ENCODE measurements around the gene PARD3. TPM values are rescaled to one million over a fixed set of nuclear protein-coding genes. Genes with fewer than 3 reads are reported as not detected.

Gene PARD3
- total RNA-seq, 2 donors from 2014 or later: 59.6 to 74.6 TPM

DNA sequence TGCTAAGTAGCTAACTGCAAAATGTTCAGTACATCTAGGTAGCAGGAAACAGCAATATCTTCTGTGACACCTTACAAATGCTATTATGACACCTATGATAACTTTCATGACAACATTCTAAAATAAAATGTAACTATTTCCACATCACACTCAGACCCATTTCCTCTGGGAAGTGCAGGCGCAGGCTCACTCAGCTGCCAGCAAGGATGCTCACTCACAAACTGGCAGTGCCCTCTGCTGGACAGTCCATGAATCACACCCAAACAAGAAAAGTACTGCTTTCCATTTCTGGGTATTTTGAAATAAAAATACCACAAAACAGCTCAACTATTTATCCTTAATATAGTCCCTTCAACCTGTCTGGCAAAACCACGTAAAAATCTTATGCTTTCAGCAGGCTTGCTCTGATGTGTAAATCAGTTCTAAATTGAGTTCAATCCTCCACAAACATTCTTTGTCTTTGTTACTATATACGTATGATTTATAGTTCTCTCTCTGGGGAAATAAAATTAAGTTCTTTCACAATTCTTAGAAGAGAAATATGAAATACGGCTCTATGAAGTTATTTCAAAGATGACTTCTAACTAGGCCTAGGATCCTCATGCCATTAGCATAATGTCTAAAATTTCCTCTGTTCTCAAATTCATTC is 176.6 kb downstream of the PARD3 start:
- H3K27me3 Mint-ChIP-seq (ENCODE audit: insufficient read depth): no peaks in the 10 kb centered on the region
- WGBS, 2 experiments (ENCODE audit: insufficient coverage in 1 of 2, insufficient read length in 1 of 2): 26% methylated on average over 3 of the region's 4 CpGs; no CpG with 5 or more reads in 1 of the 2 experiments
- no peak overlapping the region for H3K27ac ChIP-seq (ENCODE audit: low read depth, low read length)
- TF ChIP-seq, protein P1, sequence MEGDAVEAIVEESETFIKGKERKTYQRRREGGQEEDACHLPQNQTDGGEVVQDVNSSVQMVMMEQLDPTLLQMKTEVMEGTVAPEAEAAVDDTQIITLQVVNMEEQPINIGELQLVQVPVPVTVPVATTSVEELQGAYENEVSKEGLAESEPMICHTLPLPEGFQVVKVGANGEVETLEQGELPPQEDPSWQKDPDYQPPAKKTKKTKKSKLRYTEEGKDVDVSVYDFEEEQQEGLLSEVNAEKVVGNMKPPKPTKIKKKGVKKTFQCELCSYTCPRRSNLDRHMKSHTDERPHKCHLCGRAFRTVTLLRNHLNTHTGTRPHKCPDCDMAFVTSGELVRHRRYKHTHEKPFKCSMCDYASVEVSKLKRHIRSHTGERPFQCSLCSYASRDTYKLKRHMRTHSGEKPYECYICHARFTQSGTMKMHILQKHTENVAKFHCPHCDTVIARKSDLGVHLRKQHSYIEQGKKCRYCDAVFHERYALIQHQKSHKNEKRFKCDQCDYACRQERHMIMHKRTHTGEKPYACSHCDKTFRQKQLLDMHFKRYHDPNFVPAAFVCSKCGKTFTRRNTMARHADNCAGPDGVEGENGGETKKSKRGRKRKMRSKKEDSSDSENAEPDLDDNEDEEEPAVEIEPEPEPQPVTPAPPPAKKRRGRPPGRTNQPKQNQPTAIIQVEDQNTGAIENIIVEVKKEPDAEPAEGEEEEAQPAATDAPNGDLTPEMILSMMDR (conservative IDR thresholded peaks at IDR 0.05): peak; percentile 95
- H3K4me1 ChIP-seq (ENCODE audit: control insufficient read depth, insufficient read depth, low read length): no peaks in the 10 kb centered on the region
- H3K36me3 ChIP-seq (ENCODE audit: control insufficient read depth, insufficient read depth, low read length): peaks cover 7% of the 10 kb centered on the region
- H3K4me1 Mint-ChIP-seq: peaks cover 48% of the 10 kb centered on the region
- no peak overlapping the region for H3K9ac ChIP-seq (ENCODE audit: extremely low read depth, low read length, poor library complexity, severe bottlenecking)
- no peaks in the 10 kb centered on the region for H3K9me3 ChIP-seq (ENCODE audit: control insufficient read depth, low read length)
- H3K27ac Mint-ChIP-seq: no peak overlapping the region
- DNase-seq: peak; percentile 94
- H3K4me3 Mint-ChIP-seq: no peak overlapping the region
- H3K36me3 Mint-ChIP-seq (ENCODE audit: low read depth): peaks cover 3% of the 10 kb centered on the region
- H3K27me3 ChIP-seq (ENCODE audit: control insufficient read depth, insufficient read depth, low read length, poor library complexity, severe bottlenecking): no peaks in the 10 kb centered on the region
- no peak overlapping the region for H3K4me3 ChIP-seq (ENCODE audit: low read length)
- H3K9me3 Mint-ChIP-seq: no peaks in the 10 kb centered on the region

DNA sequence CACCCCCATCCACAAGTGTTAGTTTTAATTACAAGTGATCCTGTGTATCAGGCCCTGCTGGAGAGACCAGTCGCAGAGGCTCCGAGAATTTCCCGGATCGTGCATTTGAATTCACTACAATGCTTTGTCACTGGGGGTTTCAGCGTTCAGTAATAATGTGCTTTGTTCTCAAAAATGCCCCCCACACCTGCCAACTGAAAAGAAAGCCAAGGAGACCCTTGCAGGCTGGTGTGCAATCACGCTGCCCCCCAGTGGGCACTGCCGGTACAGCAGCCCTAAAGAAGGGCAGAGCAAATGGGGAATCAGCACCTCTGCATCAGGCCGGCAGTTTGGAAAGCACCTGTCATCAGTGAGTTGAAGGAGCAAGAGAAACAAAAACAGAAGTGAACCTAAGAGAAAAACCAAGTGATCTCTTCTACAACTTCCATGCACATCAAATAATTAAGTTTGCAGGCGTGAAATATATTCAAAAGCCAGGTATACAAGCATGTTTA is 177.6 kb downstream of the PARD3 start:
- Histone ChIP-seq H3K4me3 (ENCODE audit: low read length) (no peak overlapping the region), H3K4me1 (ENCODE audit: control insufficient read depth, insufficient read depth, low read length) (no peaks in the 10 kb centered on the region), H3K9me3 (ENCODE audit: control insufficient read depth, low read length) (no peaks in the 10 kb centered on the region), H3K9ac (ENCODE audit: extremely low read depth, low read length, poor library complexity, severe bottlenecking) (no peak overlapping the region), H3K36me3 (ENCODE audit: control insufficient read depth, insufficient read depth, low read length) (peaks cover 10% of the 10 kb centered on the region), H3K27ac (ENCODE audit: low read depth, low read length) (no peak overlapping the region), H3K27me3 (ENCODE audit: control insufficient read depth, insufficient read depth, low read length, poor library complexity, severe bottlenecking) (no peaks in the 10 kb centered on the region)
- Mint-ChIP-seq H3K4me1 (peaks cover 39% of the 10 kb centered on the region), H3K4me3 (no peak overlapping the region), H3K27me3 (ENCODE audit: insufficient read depth) (no peaks in the 10 kb centered on the region), H3K9me3 (no peaks in the 10 kb centered on the region), H3K27ac (no peak overlapping the region), H3K36me3 (ENCODE audit: low read depth) (peaks cover 3% of the 10 kb centered on the region)
- TF ChIP-seq, protein P1 (conservative IDR thresholded peaks at IDR 0.05): peak; percentile 98
- peak; percentile 94 for DNase-seq
- 12 to 17% methylated on average over 6 to 9 of the region's 9 CpGs for WGBS, 2 experiments (ENCODE audit: insufficient coverage in 1 of 2, insufficient read length in 1 of 2)

DNA sequence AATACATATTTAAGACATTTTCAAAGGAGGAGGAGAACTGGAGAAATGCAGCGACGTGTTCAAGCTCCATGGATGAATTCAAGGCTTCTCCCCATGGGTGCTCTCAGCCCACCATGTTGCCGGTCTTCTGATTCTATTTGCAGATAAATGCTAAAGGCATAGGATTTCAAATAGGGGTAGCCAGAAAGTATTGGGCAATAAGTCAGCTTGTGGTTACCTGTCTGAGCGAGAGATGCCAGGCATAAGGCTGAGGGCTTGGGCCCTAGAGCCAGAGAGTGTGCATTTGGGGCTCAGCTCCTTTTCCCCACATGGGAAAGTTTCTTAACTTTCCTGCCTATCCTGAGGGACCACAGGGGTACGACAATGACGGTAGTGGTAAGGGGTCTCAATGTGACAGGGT is 180.0 kb downstream of the PARD3 start:
- H3K27me3 Mint-ChIP-seq (ENCODE audit: insufficient read depth): no peaks in the 10 kb centered on the region
- peaks cover 36% of the 10 kb centered on the region for H3K4me1 Mint-ChIP-seq
- H3K9me3 Mint-ChIP-seq: no peaks in the 10 kb centered on the region

More for the DNA sequence above, 180.0 kb downstream of the PARD3 start:
- Histone ChIP-seq H3K9me3 (ENCODE audit: control insufficient read depth, low read length) (no peaks in the 10 kb centered on the region), H3K36me3 (ENCODE audit: control insufficient read depth, insufficient read depth, low read length) (peaks cover 10% of the 10 kb centered on the region), H3K27ac (ENCODE audit: low read depth, low read length) (no peak overlapping the region), H3K4me1 (ENCODE audit: control insufficient read depth, insufficient read depth, low read length) (no peaks in the 10 kb centered on the region), H3K9ac (ENCODE audit: extremely low read depth, low read length, poor library complexity, severe bottlenecking) (no peak overlapping the region), H3K27me3 (ENCODE audit: control insufficient read depth, insufficient read depth, low read length, poor library complexity, severe bottlenecking) (no peaks in the 10 kb centered on the region), H3K4me3 (ENCODE audit: low read length) (no peak overlapping the region)
- 91 to 96% methylated on average over 4 to 6 of the region's 6 CpGs for WGBS, 2 experiments (ENCODE audit: insufficient coverage in 1 of 2, insufficient read length in 1 of 2)
- Mint-ChIP-seq H3K4me3 (no peak overlapping the region), H3K36me3 (ENCODE audit: low read depth) (peaks cover 7% of the 10 kb centered on the region), H3K27ac (no peak overlapping the region)
- DNase-seq: no peak
- TF ChIP-seq, protein P1 (conservative IDR thresholded peaks at IDR 0.05): no peak

All from endodermal cell (in vitro differentiated cells).